HG02610 (cell line): ENCODE results near the gene CCDC82.

Experiments used
- ATAC-seq: cut with Tn5 transposase; IDR thresholded peaks from one replicate; pipeline ENCODE4 v1.9.1; 2021; ENCODE audit warnings: mild to moderate bottlenecking, moderate library complexity; ENCODE audit not compliant: unreplicated experiment

Gene CCDC82

DNA sequence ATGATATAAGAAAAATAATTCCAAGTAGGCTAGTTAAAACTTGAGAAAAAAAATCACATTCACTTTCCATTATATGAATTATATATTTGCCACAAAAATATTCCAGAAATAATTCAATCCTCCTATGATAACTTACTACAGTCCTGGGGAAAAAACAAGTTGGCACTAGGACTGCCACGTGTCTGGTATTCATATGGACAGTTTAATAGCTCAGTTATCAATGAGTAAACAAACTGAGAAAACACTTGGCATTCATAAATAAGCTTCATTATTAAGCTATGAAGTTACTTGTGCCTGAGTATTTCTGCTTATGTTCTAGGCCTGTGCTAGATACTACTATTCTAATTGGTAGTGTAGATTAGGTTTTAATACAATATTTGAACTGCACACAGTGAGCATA is 24.2 kb downstream of the CCDC82 start:
- no peak for ATAC-seq

DNA sequence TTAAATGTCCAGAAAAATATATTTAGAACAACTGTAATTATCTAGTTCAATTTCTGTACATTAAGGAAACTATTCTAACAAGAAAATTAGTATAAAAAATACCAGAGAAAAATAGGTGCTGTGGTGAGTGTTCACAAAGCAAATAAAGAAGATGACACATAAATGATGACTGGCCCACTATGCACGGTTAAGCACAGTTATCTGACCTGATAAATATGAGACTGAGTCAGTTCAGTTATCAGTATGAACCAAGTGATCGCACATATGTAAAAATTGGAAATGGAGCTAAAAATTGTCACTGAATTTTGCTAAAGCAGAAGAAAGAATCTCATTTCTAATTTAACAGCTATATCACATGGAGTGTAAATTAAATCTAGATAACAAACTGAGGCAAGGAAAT is 27.9 kb downstream of the CCDC82 start:
- ATAC-seq: peak; percentile 50

DNA sequence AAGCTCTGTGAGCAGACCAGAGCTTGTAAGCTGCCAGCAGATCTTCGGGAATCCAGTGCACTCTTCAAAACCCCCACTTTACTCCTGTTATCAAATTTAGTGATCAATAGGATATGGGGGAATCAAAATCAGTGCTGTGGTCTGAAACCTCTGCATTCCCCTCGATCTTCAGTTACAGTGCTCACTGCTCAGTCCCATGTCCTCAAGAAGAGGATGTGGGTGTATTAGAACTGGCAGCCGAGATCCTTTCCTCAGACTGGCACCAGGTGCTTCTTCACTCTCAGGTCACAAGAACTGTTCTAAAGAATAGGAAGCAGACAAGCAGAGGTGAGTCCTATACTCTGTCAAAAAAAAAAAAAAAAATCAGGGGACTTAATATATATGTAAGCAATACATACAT is 31.4 kb downstream of the CCDC82 start:
- ATAC-seq: no peak

DNA sequence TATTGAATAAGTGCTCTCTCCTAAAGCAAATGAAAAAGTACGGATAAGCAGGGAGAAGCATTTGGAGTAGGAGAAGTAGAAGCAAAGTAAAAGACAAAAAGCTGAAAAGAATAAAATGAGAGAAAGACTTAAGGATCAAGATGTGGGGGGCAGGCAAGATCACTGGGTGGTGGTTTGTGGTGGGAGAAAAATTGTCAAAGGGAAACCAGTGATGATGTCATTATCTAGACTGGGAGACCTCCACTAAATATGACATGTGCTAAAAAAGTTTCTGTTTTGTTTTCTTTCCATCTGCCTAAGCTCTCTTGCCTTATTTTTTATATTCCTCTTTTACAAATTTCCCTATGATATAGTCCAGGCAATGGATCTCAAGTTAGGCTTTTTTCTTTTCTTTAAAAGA is 31.9 kb downstream of the CCDC82 start:
- ATAC-seq: no peak

DNA sequence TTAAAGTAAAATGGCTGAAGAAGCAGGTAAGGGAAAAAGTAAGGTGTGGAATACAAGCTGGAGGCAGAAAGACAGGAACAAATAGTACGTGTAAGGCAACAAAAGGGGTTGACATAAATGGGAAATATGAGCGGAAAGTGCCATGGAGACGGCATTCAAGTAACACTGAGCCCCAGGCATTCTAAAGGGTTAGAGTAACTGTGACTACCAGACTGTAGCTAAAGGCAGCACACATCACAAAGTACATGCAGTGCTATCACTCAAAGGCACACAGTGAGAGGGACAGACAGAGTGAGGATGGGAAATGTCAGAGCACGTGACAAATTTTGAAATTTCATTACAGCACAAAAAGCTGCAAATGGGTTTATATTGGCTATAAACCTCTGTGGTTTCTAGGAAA is 32.9 kb downstream of the CCDC82 start:
- ATAC-seq: no peak

DNA sequence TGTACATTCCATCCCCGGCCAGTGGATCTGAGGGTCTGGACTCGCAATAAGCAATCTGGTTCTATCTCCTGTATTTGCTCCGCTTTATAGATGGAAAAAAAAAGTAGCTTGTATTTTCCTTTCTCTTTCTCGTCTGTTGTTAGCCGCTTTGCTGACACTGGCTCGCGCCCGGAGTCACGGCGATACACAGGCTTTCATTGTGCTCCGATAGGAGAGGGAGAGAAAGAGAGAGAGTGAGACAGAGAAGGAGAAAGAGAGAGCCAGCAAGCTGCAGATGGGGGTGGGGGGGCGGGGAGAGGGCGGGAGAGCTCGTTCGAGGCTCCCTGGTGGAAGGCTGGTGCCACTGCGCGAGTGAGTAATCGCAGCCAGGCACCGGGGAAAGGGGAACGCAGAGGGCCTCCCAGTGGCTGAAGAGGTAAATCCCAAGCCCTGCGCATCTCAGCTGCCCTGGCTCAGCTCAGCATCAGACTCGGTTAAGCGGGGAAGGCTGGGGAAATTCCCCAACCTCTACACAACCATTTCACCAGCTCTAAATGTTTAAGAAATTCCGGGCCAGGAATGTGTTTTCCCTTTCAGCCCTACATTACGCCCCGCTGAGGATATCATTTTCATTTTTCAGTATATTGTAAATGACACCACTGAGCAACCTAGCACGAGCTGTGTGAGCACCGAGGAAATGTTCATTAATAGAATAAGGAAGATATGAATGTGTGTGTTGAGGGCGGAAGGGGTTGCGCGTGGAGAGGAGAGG is 46.6 kb downstream of the CCDC82 start, which contains the start of gene MAML2:
Gene MAML2 (minus strand): TSS at position 235 of the 751 bp plus-strand sequence. CDS start 1,300 bp downstream, outside the sequence.
- peak; percentile 83 for ATAC-seq

DNA sequence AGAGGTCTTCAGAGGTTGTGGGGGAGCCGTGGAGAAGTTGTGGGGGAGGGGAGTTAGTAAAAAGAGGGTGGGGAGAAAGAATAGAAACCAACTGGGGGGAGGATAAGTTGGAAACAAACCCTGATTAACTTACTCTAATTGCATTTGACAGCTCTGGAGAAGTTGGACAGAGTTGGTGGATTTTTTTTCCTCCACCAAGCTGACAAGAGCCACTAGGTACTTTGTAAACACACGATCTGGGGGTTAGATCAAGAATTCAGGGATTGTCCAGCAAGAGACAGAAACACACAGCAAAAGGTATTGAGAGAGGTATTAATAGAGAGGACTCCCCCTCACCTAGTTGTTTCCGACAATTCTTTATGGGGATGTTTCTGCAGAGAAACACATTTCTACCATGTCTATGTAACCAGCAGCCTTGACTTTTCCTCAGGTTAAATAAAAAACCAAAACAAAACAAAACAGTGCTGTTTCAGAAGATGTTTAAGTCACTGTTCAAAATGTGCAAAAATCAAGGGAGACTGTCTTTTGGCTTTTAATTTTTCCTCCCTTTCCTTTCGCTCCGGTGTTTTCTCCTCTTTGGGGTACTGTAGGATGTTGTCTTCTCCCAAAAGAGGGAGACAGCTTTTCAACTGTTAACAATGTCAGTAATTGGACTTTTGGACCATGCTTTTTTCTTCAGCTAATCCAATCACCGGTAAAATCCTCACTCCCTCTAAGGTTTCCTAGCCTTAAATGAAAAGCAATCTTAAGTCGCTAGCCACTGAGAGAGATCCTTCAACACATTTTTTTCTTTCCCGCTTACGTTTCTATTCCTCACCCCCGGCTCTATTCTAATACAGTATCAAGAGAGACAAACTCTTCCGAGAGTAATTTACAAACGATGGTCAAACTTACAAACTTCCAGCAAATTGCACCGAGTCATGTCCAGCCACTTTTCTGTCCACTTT is 47.4 kb downstream of the CCDC82 start:
- ATAC-seq: no peak

DNA sequence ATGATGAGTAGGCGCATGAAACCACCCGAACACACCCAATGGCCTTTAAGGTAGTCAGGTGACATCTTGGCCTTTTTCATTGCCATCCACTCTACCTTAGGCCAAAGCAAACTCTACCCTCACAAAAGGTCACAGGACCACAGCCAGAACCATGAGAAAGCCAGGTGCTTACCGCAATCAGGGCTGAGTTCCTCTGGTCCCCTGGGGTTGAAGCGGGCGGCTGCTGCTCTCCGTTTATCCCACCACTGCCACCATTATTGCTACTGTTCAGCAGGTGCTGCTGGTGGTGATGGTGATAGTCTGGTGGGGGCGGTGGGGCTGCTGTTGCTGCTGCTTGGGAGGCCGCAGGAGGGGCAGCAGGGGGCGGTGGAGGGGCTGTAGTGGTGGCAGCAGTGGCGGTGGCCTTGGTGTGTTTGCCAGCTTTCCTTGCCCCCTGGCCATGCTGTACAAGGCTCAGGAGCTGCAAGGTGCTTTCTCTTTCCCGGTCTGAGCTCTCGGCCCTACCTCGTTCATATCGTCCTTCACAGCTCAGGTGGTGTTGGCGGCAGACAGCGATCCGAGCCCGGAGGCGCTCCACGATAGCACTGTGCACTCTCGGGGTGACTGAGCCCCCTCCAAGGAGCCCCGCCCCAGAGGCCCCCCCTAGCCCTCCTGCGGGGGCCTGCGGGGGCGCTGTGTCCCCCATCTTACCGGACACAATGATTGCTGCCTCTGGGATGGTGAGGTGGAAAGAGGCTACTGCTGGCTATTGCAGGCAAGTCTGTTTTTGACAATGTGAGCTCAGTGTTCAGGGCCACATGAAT is 48.3 kb downstream of the CCDC82 start:
- ATAC-seq: no peak

DNA sequence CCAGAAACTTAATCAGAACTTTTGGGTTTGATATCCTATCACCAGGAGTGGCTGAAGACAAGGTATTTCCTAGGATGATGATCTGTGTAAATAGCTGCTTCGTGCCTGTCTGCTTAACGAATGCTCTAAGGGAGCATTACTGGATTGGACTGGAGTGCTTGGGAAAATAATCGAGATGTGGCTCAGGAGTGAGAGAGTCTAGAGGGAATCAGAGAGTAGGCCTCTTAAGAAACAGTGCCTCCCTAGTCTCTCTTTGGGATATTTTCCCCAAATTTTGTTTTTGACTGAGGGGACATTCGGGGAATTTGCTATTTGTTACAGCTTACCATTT is 49.2 kb downstream of the CCDC82 start:
- ATAC-seq: no peak

DNA sequence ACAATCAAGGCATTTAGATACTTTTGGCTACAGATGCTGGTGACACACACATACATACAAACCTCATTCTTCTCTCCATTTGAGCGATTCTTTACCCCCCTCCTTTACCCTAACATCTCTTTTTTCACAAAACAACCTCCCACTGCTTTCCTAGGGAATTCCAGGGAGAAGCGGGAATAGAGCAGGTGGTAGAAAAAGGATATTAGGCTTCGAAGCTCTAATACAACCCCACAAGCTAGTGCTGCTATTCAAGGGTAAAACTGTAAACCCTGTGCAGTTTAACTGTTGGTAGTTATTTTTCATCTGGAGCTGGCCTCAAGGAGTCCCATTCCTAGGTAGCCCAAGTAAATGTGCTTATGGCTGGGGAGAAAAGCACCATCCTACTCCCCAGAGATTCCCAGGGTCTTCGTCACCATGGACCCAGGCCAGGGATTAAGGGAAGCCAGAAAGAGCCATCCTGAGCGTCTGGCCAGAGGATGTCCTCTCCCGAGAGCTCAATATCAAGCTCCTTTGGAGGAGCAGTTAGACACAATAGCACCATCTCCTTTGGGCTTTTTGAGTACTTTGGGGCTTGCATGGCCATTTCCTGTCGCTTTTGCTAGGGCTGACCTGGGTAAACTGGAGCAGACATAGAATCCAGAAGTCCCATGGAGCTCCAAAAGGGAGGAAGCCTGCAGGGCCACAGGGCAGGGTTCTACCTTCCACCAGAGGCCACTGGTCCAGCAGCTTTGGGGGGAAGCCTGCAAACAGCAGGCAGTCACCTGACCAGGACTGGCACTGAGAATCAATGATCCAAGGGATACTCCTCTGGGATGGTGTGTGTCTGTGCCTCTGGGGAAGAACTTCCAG is 49.8 kb downstream of the CCDC82 start:
- no peak for ATAC-seq

DNA sequence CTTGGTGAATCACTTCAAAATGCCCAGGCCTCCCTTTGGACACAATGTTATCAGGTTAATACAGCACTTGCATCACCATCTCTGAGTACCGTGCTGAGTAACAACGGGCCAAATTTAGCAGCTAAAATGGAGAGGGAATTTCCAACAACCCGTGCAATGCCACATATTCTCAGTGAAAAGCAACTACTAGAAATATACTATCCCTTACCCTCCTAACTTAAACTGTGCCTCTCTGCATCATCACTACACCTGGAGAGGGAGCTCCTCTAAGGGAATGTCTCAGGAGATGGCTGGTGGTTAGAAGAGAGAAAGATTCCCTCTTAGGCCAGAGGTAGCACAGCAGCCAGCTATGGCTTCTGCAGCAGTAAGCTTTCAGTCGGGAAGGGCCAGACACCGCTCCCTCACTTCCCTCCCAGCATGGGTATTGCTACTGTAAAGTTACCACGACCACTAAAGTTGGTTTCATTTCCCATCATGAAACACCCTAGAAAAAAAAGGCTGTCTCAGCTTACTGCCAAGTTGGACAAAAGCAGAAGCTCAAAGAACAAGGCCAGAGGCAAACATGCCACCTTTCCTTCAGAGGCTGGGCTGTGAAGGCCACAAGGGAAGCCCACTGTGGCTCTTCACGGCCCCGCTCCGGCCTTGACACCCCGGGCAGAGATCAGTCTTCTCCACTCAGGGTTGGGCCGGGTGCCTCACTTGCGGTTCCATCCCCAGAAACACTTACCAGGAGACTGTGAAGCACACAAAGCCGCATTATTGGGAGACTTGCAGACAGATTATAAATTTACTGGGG is 50.6 kb downstream of the CCDC82 start:
- peak; percentile 49 for ATAC-seq

DNA sequence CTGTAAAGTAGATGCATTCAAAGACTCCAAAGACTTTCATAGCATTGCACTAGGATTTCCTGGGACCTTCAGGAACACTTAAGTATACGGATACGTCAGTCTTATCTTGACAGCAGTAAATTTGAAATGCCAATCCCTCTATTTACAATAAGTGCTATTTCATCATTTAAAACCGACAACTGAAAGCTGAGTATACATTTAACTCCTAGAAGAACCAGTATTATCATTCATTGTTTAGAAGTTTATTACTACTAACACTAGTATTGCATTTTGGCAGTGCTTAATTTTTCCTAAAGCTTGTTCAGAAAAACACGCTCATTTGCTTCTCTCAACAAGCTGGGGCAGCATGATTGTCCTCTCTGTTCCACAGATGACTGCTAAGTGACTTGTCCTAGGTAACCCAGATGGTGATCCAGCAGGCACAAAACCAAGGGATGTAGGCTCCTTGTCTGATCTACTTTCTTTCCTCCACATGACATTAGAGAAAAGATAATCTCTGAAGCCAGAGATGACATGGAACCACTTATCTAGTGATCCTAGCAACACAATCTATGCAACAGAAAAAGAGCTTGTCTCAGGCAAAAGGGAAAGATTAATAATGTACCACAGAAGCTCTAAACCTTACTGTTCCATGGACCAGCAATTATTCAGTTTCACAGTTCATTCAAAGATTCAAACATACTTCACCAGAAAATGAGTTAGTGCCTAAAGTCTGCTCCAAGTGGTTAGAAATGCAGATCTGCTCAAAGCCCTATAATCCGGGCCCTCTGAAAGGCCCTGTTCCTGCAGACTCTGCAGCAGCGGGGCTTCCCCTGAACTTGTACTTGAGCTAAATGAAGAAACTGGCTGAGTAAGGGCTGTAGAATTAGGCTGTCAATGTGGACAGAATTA is 51.9 kb downstream of the CCDC82 start:
- ATAC-seq: peak; percentile 41

DNA sequence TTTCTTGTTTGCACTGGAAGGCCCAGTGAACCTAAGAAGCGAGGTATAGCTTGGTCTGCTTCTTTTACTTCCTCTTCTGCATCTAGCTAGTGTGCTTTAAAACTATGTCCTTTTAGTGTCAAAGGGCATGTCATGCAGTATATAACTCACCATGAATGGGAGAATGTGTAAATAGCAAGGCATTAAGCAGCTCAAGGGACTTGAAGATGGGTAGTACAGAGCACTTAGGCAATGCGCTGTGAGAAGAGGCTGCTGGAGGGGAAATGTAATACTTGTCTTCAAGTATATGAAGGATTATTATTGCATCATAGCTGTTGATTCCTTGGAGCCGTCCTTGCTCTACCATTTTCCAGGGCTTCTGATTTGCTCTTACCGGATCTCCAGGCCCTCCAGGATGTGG is 54.3 kb downstream of the CCDC82 start:
- ATAC-seq: no peak

DNA sequence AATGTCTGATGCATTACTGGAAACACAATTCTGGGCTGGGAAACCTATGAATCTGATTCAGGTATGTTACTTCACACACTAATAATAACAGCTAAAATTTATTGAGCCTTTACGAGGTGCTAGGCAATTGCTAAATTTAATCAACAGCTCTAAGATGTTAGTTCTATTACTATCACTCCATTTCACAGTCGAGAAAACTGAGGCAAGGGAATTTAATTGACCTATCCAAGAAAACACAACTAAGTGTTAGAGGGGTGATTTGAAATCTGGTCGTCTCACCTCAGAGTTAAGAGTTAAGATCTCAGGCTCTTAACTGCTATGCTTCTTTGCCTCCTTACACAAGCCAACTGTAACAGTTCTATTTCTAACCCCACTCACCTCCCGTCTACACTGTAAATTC is 55.5 kb downstream of the CCDC82 start:
- no peak for ATAC-seq

DNA sequence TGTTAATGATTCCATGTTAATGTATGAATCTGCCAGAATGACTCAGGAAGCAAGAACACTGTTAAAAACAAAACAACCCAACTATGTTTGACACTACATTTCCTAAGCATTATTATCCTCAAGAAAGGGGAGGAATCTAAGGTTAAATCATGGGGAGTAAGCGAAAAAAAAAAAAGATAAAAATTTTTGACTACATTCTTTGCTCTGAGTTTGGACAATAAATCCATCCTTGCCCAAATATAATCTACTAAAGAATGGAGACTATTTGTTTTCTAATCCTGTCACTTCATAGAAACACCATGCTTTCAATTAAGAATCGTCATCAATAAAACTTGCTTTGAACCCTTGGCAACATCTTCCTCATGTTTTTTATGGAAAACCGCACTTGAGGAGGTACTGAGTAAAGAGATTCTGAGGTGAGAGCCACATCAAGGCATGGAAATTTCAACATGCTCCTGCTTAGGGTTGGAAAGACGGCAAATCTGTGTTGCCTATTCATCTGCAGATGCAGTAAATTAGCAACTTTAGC is 56.5 kb downstream of the CCDC82 start:
- ATAC-seq: no peak

DNA sequence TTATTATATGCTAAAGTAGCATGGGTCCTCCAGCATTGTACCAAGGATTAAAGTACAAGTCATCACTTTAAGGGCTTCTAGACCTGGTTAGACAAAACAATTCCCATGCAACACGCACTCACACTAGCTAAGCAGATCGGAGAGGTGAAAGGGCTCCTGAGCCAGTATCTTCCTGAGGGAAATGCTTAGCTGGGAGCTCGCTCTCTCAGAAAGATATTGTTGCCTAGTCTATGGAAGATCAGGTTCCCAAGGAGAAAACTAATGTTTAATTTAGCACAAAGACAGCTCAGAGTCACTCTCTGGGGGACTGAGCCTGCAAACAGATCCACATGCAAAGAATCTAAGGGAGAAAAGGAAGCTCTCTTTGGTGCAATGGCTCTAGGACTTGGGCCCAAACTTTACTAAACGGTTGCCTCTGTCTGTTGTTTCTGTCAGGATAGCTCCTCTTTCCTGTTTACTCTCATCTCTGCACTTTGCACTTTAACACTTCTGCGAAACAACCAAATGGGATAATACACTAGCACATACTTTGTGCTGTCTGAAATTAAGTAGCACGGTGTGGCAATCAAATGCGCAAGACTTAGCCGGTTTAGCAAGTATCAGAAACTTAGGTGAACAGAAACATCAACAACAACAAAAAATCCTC is 57.5 kb downstream of the CCDC82 start:
- ATAC-seq: no peak

DNA sequence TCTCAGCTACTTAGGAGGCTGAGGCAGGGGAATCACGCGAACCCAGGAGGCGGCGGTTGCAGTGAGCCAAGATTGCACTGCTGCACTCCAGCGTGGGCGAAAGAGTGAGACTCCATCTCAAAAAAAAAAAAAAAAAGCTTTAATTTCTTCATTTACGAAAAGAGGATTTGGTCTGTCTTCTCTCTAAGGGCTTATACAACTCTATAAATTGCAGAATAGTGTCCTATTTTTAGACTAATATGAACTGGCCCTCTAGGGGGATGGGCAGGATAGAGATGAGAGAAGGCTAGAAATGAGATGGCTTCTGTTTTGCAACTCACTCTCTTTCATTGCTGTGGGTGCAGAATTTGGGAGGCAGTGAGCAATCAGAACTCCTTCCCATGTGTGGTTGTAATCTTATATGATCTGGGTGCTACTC is 58.0 kb downstream of the CCDC82 start:
- no peak for ATAC-seq

DNA sequence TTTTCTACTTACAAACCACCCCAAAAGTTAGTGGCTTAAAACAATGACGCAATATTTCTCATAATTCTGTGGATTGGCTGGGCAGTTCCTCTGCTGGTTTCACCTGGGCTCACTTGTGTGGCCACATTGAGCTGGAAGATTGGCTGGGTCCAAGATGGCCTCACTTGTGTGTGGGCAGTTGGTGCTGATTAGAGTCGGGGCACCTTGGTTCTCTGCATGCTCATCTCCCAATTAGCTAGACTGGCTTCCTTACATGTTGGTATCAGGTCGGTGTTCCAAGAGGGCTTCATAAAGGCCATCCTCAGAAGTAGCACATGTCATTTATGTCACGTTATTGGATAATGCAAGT is 59.2 kb downstream of the CCDC82 start:
- ATAC-seq: no peak
